IMR-90 (cell line): ENCODE results near the gene PCA3. TPM values are rescaled to one million over a fixed set of nuclear protein-coding genes. Genes with fewer than 3 reads are reported as not detected.

ENCODE experiments used
- ATAC-seq: fragments of 200-7000 bp; cut with Tn5 transposase; 2 replicates; pipeline ENCODE4 v1.9.1; 2020; ENCODE audit warnings: low read depth, mild to moderate bottlenecking, moderate library complexity
- BruUV-seq: library from RNA; stranded (reverse); fragments of 400-500 nt; replicated peaks from 2 replicates; lab custom pipeline; 2021; lab: Mats Ljungman, UMichigan
- CTCF ChIA-PET: fragments of 300-600 bp; formaldehyde crosslinking; extraction: SDS; loops from one replicate; lab custom pipeline; 2021; ENCODE audit warnings: antibody characterized with exemption; lab: Yijun Ruan, JAX
- POLR2A ChIA-PET: fragments of 300-600 bp; sonication (Branson Sonifier 250); formaldehyde crosslinking; loops from one replicate; lab custom pipeline; 2022; ENCODE audit warnings: antibody characterized with exemption; ENCODE audit not compliant: unreplicated experiment; lab: Charles Lee
- DNase-seq: peaks from one replicate; pipeline ENCODE4 v3.0.0; 2013
- H2AFZ ChIP-seq: replicated peaks from 2 replicates; pipeline ENCODE3; 2013; ENCODE audit warnings: low read length, mild to moderate bottlenecking; ENCODE audit not compliant: poor library complexity
- H2AK5ac ChIP-seq: 2 replicates; pipeline ENCODE4 v1.6.1; 2013; ENCODE audit warnings: low read depth, low read length, inconsistent platforms
- H2AK9ac ChIP-seq: replicated peaks from 2 replicates; pipeline ENCODE3; 2013; ENCODE audit warnings: mild to moderate bottlenecking, low read depth, low read length, moderate library complexity; ENCODE audit not compliant: poor library complexity
- H2BK120ac ChIP-seq: 2 replicates; pipeline ENCODE4 v1.6.1; 2013; ENCODE audit warnings: low read depth, low read length, inconsistent platforms
- H2BK15ac ChIP-seq: 3 replicates; pipeline ENCODE4 v1.6.1; 2013; ENCODE audit warnings: low read depth, low read length, inconsistent platforms
- H2BK20ac ChIP-seq: 2 replicates; pipeline ENCODE4 v1.6.1; 2013; ENCODE audit warnings: low read depth, mild to moderate bottlenecking, inconsistent platforms, low read length, moderate library complexity
- H2BK5ac ChIP-seq: 2 replicates; pipeline ENCODE4 v1.6.1; 2013; ENCODE audit warnings: mild to moderate bottlenecking, low read depth, low read length, inconsistent platforms; ENCODE audit not compliant: poor library complexity, severe bottlenecking
- H3K14ac ChIP-seq: replicated peaks from 2 replicates; pipeline ENCODE4 v1.6.1; 2013; ENCODE audit warnings: low read depth, low read length, inconsistent platforms
- H3K18ac ChIP-seq: 2 replicates; pipeline ENCODE4 v1.6.1; 2013; ENCODE audit warnings: low read depth, low read length, control low read depth
- H3K23ac ChIP-seq: 2 replicates; pipeline ENCODE4 v1.6.1; 2013; ENCODE audit warnings: low read depth, low read length, inconsistent platforms
- H3K27ac ChIP-seq: 2 replicates; pipeline ENCODE4 v1.5.1; 2013; ENCODE audit warnings: mild to moderate bottlenecking, control low read depth, low read length; ENCODE audit not compliant: insufficient read depth
- H3K27me3 ChIP-seq: 2 replicates; pipeline ENCODE4 v1.6.1; 2013; ENCODE audit warnings: low read length; ENCODE audit not compliant: control insufficient read depth, insufficient read depth
- H3K36me3 ChIP-seq: 2 replicates; pipeline ENCODE4 v1.6.1; 2013; ENCODE audit warnings: low read length, mixed read lengths; ENCODE audit not compliant: control insufficient read depth, insufficient read depth
- H3K4ac ChIP-seq: 2 replicates; pipeline ENCODE4 v1.6.1; 2013; ENCODE audit warnings: low read depth, low read length, inconsistent platforms
- H3K4me1 ChIP-seq: 2 replicates; pipeline ENCODE4 v1.6.1; 2013; ENCODE audit warnings: low read length, mixed read lengths; ENCODE audit not compliant: control insufficient read depth, insufficient read depth
- H3K4me2 ChIP-seq: 2 replicates; pipeline ENCODE4 v1.6.1; 2013; ENCODE audit warnings: low read depth, mild to moderate bottlenecking, control low read depth, low read length, moderate library complexity
- H3K4me3 ChIP-seq: 2 replicates; pipeline ENCODE4 v1.5.1; 2013; ENCODE audit warnings: low read depth, mild to moderate bottlenecking, control low read depth, low read length, moderate library complexity; ENCODE audit not compliant: insufficient read depth
- H3K56ac ChIP-seq: 2 replicates; pipeline ENCODE4 v1.6.1; 2013; ENCODE audit warnings: low read length, inconsistent platforms; ENCODE audit not compliant: insufficient read depth; ENCODE audit errors: extremely low read depth
- H3K79me1 ChIP-seq, 2 experiments: 2 replicates each; pipeline ENCODE4 v1.6.1; 2013; ENCODE audit warnings: low read length in 2 of 2, inconsistent platforms in 1 of 2, low read depth in 1 of 2
- H3K9ac ChIP-seq: 2 replicates; pipeline ENCODE4 v1.6.1; 2013; ENCODE audit warnings: low read depth, low read length, control low read depth
- H3K9me1 ChIP-seq: 2 replicates; pipeline ENCODE4 v1.6.1; 2013; ENCODE audit warnings: low read length, inconsistent platforms; ENCODE audit not compliant: insufficient read depth
- H3K9me3 ChIP-seq: 2 replicates; pipeline ENCODE4 v1.6.1; 2013; ENCODE audit warnings: low read length; ENCODE audit not compliant: control insufficient read depth, insufficient read depth
- H4K20me1 ChIP-seq: 2 replicates; pipeline ENCODE4 v1.6.1; 2013; ENCODE audit warnings: low read length, inconsistent platforms; ENCODE audit not compliant: insufficient read depth
- H4K5ac ChIP-seq: 2 replicates; pipeline ENCODE4 v1.6.1; 2013; ENCODE audit warnings: mild to moderate bottlenecking, low read depth, low read length, control low read depth
- H4K8ac ChIP-seq, 2 experiments: 2 replicates each; pipeline ENCODE4 v1.6.1; 2013; ENCODE audit warnings: low read depth in 2 of 2, low read length in 2 of 2, control low read depth in 1 of 2, inconsistent platforms in 1 of 2
- H4K91ac ChIP-seq: 2 replicates; pipeline ENCODE4 v1.6.1; 2013; ENCODE audit warnings: low read depth, low read length, inconsistent platforms; ENCODE audit not compliant: insufficient read depth
- BHLHE40 ChIP-seq: fragments of 150-350 bp; IDR thresholded peaks from 2 replicates; pipeline ENCODE4 v1.6.1; 2016; ENCODE audit warnings: mild to moderate bottlenecking, low read depth, low read length
- ELK1 ChIP-seq: fragments of 150-350 bp; IDR thresholded peaks from 2 replicates; pipeline ENCODE4 v1.6.1; 2016; ENCODE audit warnings: low read depth, mild to moderate bottlenecking, low read length, moderate library complexity, borderline replicate concordance
- FOS ChIP-seq: fragments of 150-350 bp; IDR thresholded peaks from 2 replicates; pipeline ENCODE4 v1.6.1; 2016; ENCODE audit warnings: low read depth, low read length
- MAZ ChIP-seq: IDR thresholded peaks from 2 replicates; pipeline ENCODE4 v1.6.1; 2012; ENCODE audit warnings: low read depth, mild to moderate bottlenecking, low read length, improper control_type of control experiment, moderate library complexity, borderline replicate concordance
- NFE2L2 ChIP-seq: fragments of 150-350 bp; IDR thresholded peaks from 2 replicates; pipeline ENCODE4 v1.6.1; 2016; ENCODE audit warnings: low read depth, mild to moderate bottlenecking, low read length
- POLR2A ChIP-seq: IDR thresholded peaks from 2 replicates; pipeline ENCODE4 v1.6.1; 2012; ENCODE audit warnings: mild to moderate bottlenecking, low read depth, low read length
- SMC3 ChIP-seq: fragments of 150-350 bp; IDR thresholded peaks from 2 replicates; pipeline ENCODE4 v1.6.1; 2016; ENCODE audit warnings: low read depth, mild to moderate bottlenecking, antibody characterized with exemption, low read length, moderate library complexity
- USF2 ChIP-seq: fragments of 150-350 bp; IDR thresholded peaks from 2 replicates; pipeline ENCODE4 v1.6.1; 2017; ENCODE audit warnings: mild to moderate bottlenecking, antibody characterized with exemption, low read length, low read depth
- WGBS, 2 experiments: methylation state at CpG; one replicate each; pipeline versions ENCODE4 v1.1.5 to v1.1.7; 2013; ENCODE audit warnings: missing lambda C conversion rate in 2 of 2; ENCODE audit not compliant: insufficient read length in 1 of 2; ENCODE audit errors: extremely low coverage in 2 of 2; 5-methylcytosine and 5-hydroxymethylcytosine counted together
- dilution Hi-C: fragments of 300-500 bp; cut with HindIII; formaldehyde crosslinking; loops from one replicate; pipeline ENCODE4 v1.14.3; 2018; ENCODE audit warnings: low sequenced_read_pairs; ENCODE audit not compliant: unreplicated experiment
- in situ Hi-C: fragments of 300-500 bp; cut with MboI; formaldehyde crosslinking; loops from 3 replicates; pipeline ENCODE4 v1.14.3; 2019; ENCODE audit warnings: low sequenced_read_pairs, inconsistent platforms, mixed read lengths
- intact Hi-C: fragments of 100-400 bp; cut with micrococcal nuclease; formaldehyde crosslinking; loops from 2 replicates; pipeline ENCODE4 v1.10.0; 2022
- polyA plus RNA-seq, 3 experiments: library from polyadenylated mRNA; depleted of rRNA; stranded (reverse); fragments of >200 nt; gene quantifications; 2 replicates each; pipeline ENCODE4 v1.2.3, GENCODE V29; 2012; ENCODE audit warnings: low replicate concordance in 1 of 3
- total RNA-seq: library from RNA; depleted of rRNA; stranded (reverse); fragments of >200 nt; gene quantifications from 2 replicates; pipeline ENCODE4 v1.2.3, GENCODE V29; 2012

The PCA3 gene
- total and polyA plus RNA-seq, 2 of the 4 experiments (the other 2 are of a cell fraction): not detected

- CTCF ChIA-PET: no interaction called here
- no peak overlapping the region for H2BK15ac ChIP-seq
- no peak overlapping the region for H3K9ac ChIP-seq
- no peak overlapping the region for H4K5ac ChIP-seq
- peaks cover 6% of the 10 kb centered on the region for H3K27me3 ChIP-seq
- TF ChIP-seq MAZ: no peak
- no peak for TF ChIP-seq ELK1
- no peak for TF ChIP-seq FOS
- no peak for TF ChIP-seq SMC3
- no peak for TF ChIP-seq NFE2L2
- no peak for TF ChIP-seq USF2
- no peak for TF ChIP-seq BHLHE40
- no peak for TF ChIP-seq POLR2A
- H3K14ac ChIP-seq: no peak overlapping the region
- H3K4me1 ChIP-seq: no peaks in the 10 kb centered on the region
- H3K4me3 ChIP-seq: no peak overlapping the region
- no peak overlapping the region for H2AK9ac ChIP-seq
- H3K4ac ChIP-seq: no peak overlapping the region
- no peak overlapping the region for H2AFZ ChIP-seq
- POLR2A ChIA-PET: no interaction called here
- no peak overlapping the region for H3K27ac ChIP-seq
- intact Hi-C loops (loop anchor here (10.0 kb wide), 1 partner anchor 55 kb away; no protein-coding TSS in a partner anchor), dilution Hi-C loops (no loop called here), in situ Hi-C loops (no loop called here)
- H3K9me3 ChIP-seq: no peaks in the 10 kb centered on the region
- H3K23ac ChIP-seq: no peak overlapping the region
- no peak overlapping the region for H4K8ac ChIP-seq
- H3K79me1 ChIP-seq: no peaks in the 10 kb centered on the region
- no peak overlapping the region for H3K4me2 ChIP-seq
- H2BK20ac ChIP-seq: no peak overlapping the region
- no peaks in the 10 kb centered on the region for H4K20me1 ChIP-seq
- no peak overlapping the region for H2BK5ac ChIP-seq
- WGBS, 2 experiments: no CpG with 5 or more reads among the region's 8 CpGs
- BruUV-seq: no TSS peak
- no peaks in the 10 kb centered on the region for H3K9me1 ChIP-seq
- no peak overlapping the region for H4K91ac ChIP-seq
- ATAC-seq (no peak), DNase-seq (no peak)
- no peak overlapping the region for H3K18ac ChIP-seq
- H2AK5ac ChIP-seq: no peak overlapping the region
- no peak overlapping the region for H2BK120ac ChIP-seq
- no peaks in the 10 kb centered on the region for H3K36me3 ChIP-seq
- no peak overlapping the region for H3K56ac ChIP-seq
Measured at GRCh38 chr9:76729980-76730737, 34.1 kb upstream of the PCA3 start.
